ENCODE data around the gene PLXDC1. TPM values are rescaled to one million over a fixed set of nuclear protein-coding genes. Genes with fewer than 3 reads are reported as not detected.
A peak's percentile ranks its signal among the peaks of the same experiment; 100 is the strongest.

PLXDC1 gene
- total RNA-seq, 1 donor from 2014 or later, result 2.3 TPM

DNA sequence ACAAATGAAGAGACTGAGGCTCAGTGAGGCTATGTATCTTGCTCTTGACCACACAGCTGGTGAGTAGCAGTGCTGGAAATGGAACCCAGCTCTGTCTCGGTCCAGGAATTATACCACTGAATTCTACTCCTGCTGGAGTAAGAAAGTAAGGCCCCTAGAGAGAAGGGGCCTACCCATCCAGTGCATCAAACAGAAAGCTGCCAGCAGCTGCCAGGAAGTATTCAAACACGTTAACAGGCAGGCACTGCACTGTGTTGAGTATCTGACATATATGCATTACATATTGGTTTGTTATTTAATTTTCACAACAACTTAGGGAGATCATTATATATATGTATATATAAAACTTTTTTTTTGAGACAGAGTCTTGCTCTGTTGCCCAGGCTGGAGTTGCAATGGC is 10.5 kb upstream of the PLXDC1 start:
- Mint-ChIP-seq H3K4me1 (ENCODE audit: low read depth) (peaks cover 10% of the 10 kb centered on the region), H3K27me3 (peaks cover 25% of the 10 kb centered on the region), H3K36me3 (ENCODE audit: insufficient read depth) (no peaks in the 10 kb centered on the region), H3K4me3 (ENCODE audit: low read depth) (no peak overlapping the region), H3K9me3 (ENCODE audit: low read depth) (no peaks in the 10 kb centered on the region), H3K27ac (no peak overlapping the region)
- TF ChIP-seq, protein P1, sequence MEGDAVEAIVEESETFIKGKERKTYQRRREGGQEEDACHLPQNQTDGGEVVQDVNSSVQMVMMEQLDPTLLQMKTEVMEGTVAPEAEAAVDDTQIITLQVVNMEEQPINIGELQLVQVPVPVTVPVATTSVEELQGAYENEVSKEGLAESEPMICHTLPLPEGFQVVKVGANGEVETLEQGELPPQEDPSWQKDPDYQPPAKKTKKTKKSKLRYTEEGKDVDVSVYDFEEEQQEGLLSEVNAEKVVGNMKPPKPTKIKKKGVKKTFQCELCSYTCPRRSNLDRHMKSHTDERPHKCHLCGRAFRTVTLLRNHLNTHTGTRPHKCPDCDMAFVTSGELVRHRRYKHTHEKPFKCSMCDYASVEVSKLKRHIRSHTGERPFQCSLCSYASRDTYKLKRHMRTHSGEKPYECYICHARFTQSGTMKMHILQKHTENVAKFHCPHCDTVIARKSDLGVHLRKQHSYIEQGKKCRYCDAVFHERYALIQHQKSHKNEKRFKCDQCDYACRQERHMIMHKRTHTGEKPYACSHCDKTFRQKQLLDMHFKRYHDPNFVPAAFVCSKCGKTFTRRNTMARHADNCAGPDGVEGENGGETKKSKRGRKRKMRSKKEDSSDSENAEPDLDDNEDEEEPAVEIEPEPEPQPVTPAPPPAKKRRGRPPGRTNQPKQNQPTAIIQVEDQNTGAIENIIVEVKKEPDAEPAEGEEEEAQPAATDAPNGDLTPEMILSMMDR (IDR thresholded peaks at IDR 0.05; ENCODE audit: unreplicated experiment), result no peak
- no peak for DNase-seq (ENCODE audit: low spot score, unreplicated experiment)

DNA sequence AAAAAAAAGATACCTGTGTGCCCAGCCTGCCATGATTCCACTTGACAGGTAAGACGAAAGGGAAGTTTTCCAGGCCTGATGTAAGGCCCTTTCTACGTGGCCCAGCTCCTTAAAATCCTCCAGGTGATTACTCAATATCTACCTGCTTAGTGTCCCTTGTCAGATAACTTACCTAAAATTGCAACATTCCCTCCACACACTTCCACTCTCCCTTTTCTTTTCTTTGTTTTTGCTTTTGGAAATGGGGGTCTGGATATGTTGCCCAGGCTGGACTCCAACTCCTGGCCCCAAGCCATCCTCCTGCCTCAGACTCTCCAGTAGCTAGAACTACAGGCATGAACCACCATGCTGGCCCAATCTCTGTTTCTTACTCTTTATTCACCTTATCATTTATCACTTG is 7.2 kb upstream of the PLXDC1 start:
- TF ChIP-seq, protein P1 (IDR thresholded peaks at IDR 0.05; ENCODE audit: unreplicated experiment), result no peak
- peaks cover 7% of the 10 kb centered on the region for H3K36me3 Mint-ChIP-seq (ENCODE audit: insufficient read depth)
- no peak for DNase-seq (ENCODE audit: low spot score, unreplicated experiment)
- no peaks in the 10 kb centered on the region for H3K9me3 Mint-ChIP-seq (ENCODE audit: low read depth)
- no peak overlapping the region for H3K27ac Mint-ChIP-seq
- peaks cover 7% of the 10 kb centered on the region for H3K27me3 Mint-ChIP-seq
- no peak overlapping the region for H3K4me3 Mint-ChIP-seq (ENCODE audit: low read depth)
- peaks cover under 1% of the 10 kb centered on the region for H3K4me1 Mint-ChIP-seq (ENCODE audit: low read depth)

DNA sequence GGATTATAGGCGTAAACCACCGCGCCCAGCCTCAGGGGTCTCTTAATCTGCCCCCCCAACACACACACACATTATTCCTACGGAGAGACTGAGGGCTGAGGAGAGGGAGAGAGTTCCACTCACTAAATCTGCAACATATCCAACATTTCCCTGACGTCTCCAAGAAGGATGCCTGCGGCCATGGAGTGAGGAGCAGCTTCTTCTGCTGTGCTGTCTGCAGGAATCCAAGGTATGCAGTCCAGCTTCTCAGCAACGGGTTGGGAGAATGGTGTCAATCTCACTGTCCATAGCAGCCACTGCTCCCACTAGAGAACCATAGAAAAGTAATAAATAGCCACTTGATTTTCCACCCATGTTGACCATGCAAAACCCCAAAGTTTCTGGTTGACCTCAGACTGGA is 5.1 kb upstream of the PLXDC1 start:
- H3K4me3 Mint-ChIP-seq (ENCODE audit: low read depth), result no peak overlapping the region
- peaks cover 7% of the 10 kb centered on the region for H3K27me3 Mint-ChIP-seq
- peaks cover 16% of the 10 kb centered on the region for H3K4me1 Mint-ChIP-seq (ENCODE audit: low read depth)
- no peak for DNase-seq (ENCODE audit: low spot score, unreplicated experiment)
- TF ChIP-seq, protein P1 (IDR thresholded peaks at IDR 0.05; ENCODE audit: unreplicated experiment), result no peak
- no peak overlapping the region for H3K27ac Mint-ChIP-seq
- H3K36me3 Mint-ChIP-seq (ENCODE audit: insufficient read depth), result peaks cover 7% of the 10 kb centered on the region
- H3K9me3 Mint-ChIP-seq (ENCODE audit: low read depth), result no peaks in the 10 kb centered on the region

DNA sequence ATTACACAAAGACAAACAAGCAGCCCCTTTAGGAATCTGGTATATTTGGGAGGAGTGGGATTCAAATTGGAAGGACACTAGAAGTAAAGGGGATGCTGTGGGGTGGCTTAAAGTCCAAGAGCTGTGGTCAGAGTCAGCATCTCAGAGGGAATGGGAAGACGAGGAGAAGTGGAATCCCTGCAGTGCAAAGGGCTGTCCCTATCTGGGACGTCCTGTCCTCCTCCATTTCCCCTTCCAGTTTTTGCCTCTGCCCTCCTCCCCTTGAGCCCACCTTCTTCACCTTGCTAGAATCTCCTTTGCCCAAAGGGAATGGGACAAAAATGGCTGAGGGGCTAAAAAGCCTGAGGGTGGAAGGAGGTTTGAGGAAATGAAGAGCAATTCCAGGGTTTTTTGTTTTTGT is 4.2 kb upstream of the PLXDC1 start:
- Mint-ChIP-seq H3K9me3 (ENCODE audit: low read depth) (no peaks in the 10 kb centered on the region), H3K27me3 (peaks cover 11% of the 10 kb centered on the region), H3K36me3 (ENCODE audit: insufficient read depth) (peaks cover 7% of the 10 kb centered on the region), H3K4me1 (ENCODE audit: low read depth) (peaks cover 16% of the 10 kb centered on the region), H3K27ac (no peak overlapping the region), H3K4me3 (ENCODE audit: low read depth) (peak overlapping the region; percentile 45)
- no peak for DNase-seq (ENCODE audit: low spot score, unreplicated experiment)
- TF ChIP-seq, protein P1 (IDR thresholded peaks at IDR 0.05; ENCODE audit: unreplicated experiment), result no peak

DNA sequence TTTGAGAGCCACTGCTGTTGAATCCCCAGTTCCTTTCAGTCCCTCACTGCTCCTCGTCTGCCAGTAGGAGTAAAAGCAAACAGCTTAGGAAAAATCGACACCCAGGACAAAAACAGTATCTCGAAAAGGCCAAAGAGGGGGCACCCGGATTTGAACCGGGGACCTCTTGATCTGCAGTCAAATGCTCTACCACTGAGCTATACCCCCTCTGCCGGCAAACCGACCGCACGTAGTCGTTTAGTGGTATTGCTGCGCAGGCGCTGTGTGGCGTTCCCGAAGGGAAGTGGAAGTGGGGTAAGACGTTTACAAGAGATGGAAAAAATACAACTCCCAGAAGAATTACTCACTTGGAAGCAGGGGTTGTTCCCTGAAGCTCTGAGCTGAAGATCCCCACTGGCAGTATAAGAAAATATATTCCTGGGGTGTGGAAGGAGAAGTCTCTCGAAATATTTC is 2.2 kb upstream of the PLXDC1 start:
- H3K27me3 Mint-ChIP-seq, result peaks cover 30% of the 10 kb centered on the region
- TF ChIP-seq, protein P1 (IDR thresholded peaks at IDR 0.05; ENCODE audit: unreplicated experiment), result no peak
- peak overlapping the region; percentile 95 for H3K4me3 Mint-ChIP-seq (ENCODE audit: low read depth)
- H3K9me3 Mint-ChIP-seq (ENCODE audit: low read depth), result no peaks in the 10 kb centered on the region
- peak overlapping the region; percentile 100 for H3K27ac Mint-ChIP-seq
- H3K36me3 Mint-ChIP-seq (ENCODE audit: insufficient read depth), result peaks cover 7% of the 10 kb centered on the region
- DNase-seq (ENCODE audit: low spot score, unreplicated experiment), result peak; percentile 98
- peaks cover 16% of the 10 kb centered on the region for H3K4me1 Mint-ChIP-seq (ENCODE audit: low read depth)
